Pancreas (tissue), 10 donors: ENCODE results near the gene ZNF556. TPM values are rescaled to one million over a fixed set of nuclear protein-coding genes. Genes with fewer than 3 reads are reported as not detected.

ENCODE experiments used
- ATAC-seq, 4 donors: fragments of 200-7000 bp; cut with Tn5 transposase; one replicate each; pipeline versions ENCODE4 v1.8.0 to v1.9.1; 2020; ENCODE audit warnings: mild to moderate bottlenecking in 4 of 4, moderate library complexity in 4 of 4
- DNase-seq, 6 donors: peaks; one replicate each; pipeline ENCODE4 v3.0.0-alpha.2; 2020
- FAIRE-seq: peaks from 2 replicates; lab custom pipeline; 2012; peaks lifted over from hg19 to GRCh38; lab: Jason Lieb, UNC
- H3K27ac ChIP-seq, 4 donors: fragments of 200-600 bp; sonication (generic); 1 replicate in 3 of 4; 2 replicates in 1 of 4; pipeline versions ENCODE4 v1.5.0 to v1.8.0; 2020
- H3K27me3 ChIP-seq, 4 donors: fragments of 200-600 bp; one replicate each; pipeline ENCODE4 v1.8.0; 2021
- H3K36me3 ChIP-seq, 3 donors: fragments of 200-600 bp; sonication (generic) in 1 of 3; one replicate each; pipeline versions ENCODE4 v1.5.0 to v1.8.0; 2020 to 2021
- H3K4me1 ChIP-seq, 3 donors: fragments of 200-600 bp; one replicate each; pipeline ENCODE4 v1.8.0; 2021
- H3K4me3 ChIP-seq, 4 donors: fragments of 200-600 bp; sonication (generic) in 2 of 4; one replicate each; pipeline versions ENCODE4 v1.5.0 to v1.8.0; 2020 to 2021
- H3K9me3 ChIP-seq, 4 donors: fragments of 200-600 bp; one replicate each; pipeline ENCODE4 v1.8.0; 2021
- CTCF ChIP-seq, 4 donors: fragments of 200-600 bp; sonication (generic) in 3 of 4; IDR thresholded peaks; one replicate each; pipeline versions ENCODE4 v1.5.0 to v1.8.0; 2021; ENCODE audit warnings: antibody characterized with exemption in 4 of 4
- WGBS, 2 donors: extraction: QIAGEN DNeasy Blood & Tissue Kit; methylation state at CpG; one replicate each; pipeline ENCODE4 v1.1.7; 2013; 5-methylcytosine and 5-hydroxymethylcytosine counted together
- intact Hi-C, 3 donors: fragments of 100-400 bp; cut with DNase I; formaldehyde crosslinking; loops; one replicate each; pipeline versions ENCODE4 v1.11.1 to v1.14.2; 2022
- polyA plus RNA-seq, 2 donors: library from polyadenylated mRNA; stranded (reverse); fragments of 200-250 nt; gene quantifications; one replicate each; pipeline ENCODE4 v1.2.3, GENCODE V29; 2013
- total RNA-seq, 6 donors: library from RNA; stranded (reverse); fragmentation: NEBNext Ultra II Directional in 4 of 6; extraction: Animal tissue kit (Norgen Biotek cat#: 25700) in 4 of 6; gene quantifications; one replicate each; pipeline versions ENCODE4 v1.2.1 to v1.2.4, GENCODE V29; 2021 to 2023
- donor health status: healthy with polysubstance abuse.
- donor health status: DM: no; HTN: no; CAD: no; lungs with moderate emphysema.
- donor health status: DM: no; HTN: no; CAD: no.
- donor health status: control.
- donor health status: control.
- donor health status: Bipolar disorder and iron deficiency.
- donor health status: DM: yes; HTN: yes; CAD: no.
- donor health status: DM: no; HTN: no; CAD: no.
- donor health status: DM: no; HTN: no; CAD: no.
- donor health status: DM: yes; HTN: yes; CAD: no.

The ZNF556 gene
- total and polyA plus RNA-seq, 8 donors, result 0.19 to 0.91 TPM; not detected in 6

- peaks cover 0 to 19% (median 9%) of the 10 kb centered on the region in 3 donors for H3K36me3 ChIP-seq
- ATAC-seq (no peak), DNase-seq (no peak), FAIRE-seq (no peak)
- intact Hi-C loops, result no loop called here
- peaks cover 0 to 8% (median 3%) of the 10 kb centered on the region in 4 donors for H3K9me3 ChIP-seq
- H3K4me3 ChIP-seq, result no peak overlapping the region
- no peaks in the 10 kb centered on the region for H3K27me3 ChIP-seq
- no peak for TF ChIP-seq CTCF (IDR thresholded peaks at IDR 0.05)
- H3K27ac ChIP-seq, result no peak overlapping the region
- peaks cover 0 to 1% (median 0%) of the 10 kb centered on the region in 3 donors for H3K4me1 ChIP-seq
- WGBS, 2 donors, result 85 to 86% methylated on average over 4 of the region's 4 CpGs
Measured at GRCh38 chr19:2837430-2837829, 29.7 kb upstream of the ZNF556 start.

GRCh38 chr19:2840794-2841791 lies 26.0 kb upstream of the ZNF556 start, which contains the start of gene ZNF555:
Gene ZNF555, plus strand, starts transcription at chr19:2841475. Its CDS starts 98 bp downstream, at chr19:2841573.
- peak; percentile 94 to 100 (median 99) for DNase-seq
- FAIRE-seq, result peak; percentile 88
- peak; percentile 96 to 99 (median 97) for ATAC-seq
- peak; percentile 31 to 59 (median 42) for TF ChIP-seq CTCF (IDR thresholded peaks at IDR 0.05)
- Histone ChIP-seq H3K4me1 (peaks cover 0 to 7% (median 5%) of the 10 kb centered on the region in 3 donors), H3K27ac (peak within 1 kb of the TSS; percentile 87 to 96 (median 94)), H3K36me3 (no peaks in the 10 kb centered on the region), H3K4me3 (peak within 1 kb of the TSS; percentile 87 to 94 (median 88)), H3K27me3 (no peaks in the 10 kb centered on the region), H3K9me3 (no peaks in the 10 kb centered on the region)
- WGBS, 2 donors, result 0 to 1% methylated on average over 77 to 106 of the region's 106 CpGs
- intact Hi-C loops, result no loop called here

GRCh38 chr19:2841855-2842574 lies 25.1 kb upstream of the ZNF556 start:
- Histone ChIP-seq H3K27ac (peak overlapping the region in 3 of 4 donors; percentile 87 to 96 (median 95)), H3K4me3 (peak overlapping the region; percentile 87 to 94 (median 88)), H3K4me1 (peaks cover 0 to 7% (median 5%) of the 10 kb centered on the region in 3 donors), H3K9me3 (no peaks in the 10 kb centered on the region), H3K36me3 (no peaks in the 10 kb centered on the region), H3K27me3 (no peaks in the 10 kb centered on the region)
- FAIRE-seq (no peak), ATAC-seq (peak in 1 of 4 donors; percentile 9), DNase-seq (peak in 2 of 6 donors; percentile 70 to 76)
- intact Hi-C loops, result no loop called here
- TF ChIP-seq CTCF (IDR thresholded peaks at IDR 0.05), result no peak
- WGBS, 2 donors, result 2 to 3% methylated on average over 31 to 62 of the region's 62 CpGs

GRCh38 chr19:2845107-2845506 lies 22.0 kb upstream of the ZNF556 start:
- Histone ChIP-seq H3K4me1 (peaks cover 0 to 7% (median 5%) of the 10 kb centered on the region in 3 donors), H3K27ac (no peak overlapping the region), H3K27me3 (no peaks in the 10 kb centered on the region), H3K9me3 (no peaks in the 10 kb centered on the region), H3K36me3 (no peaks in the 10 kb centered on the region), H3K4me3 (no peak overlapping the region)
- DNase-seq (no peak), FAIRE-seq (no peak), ATAC-seq (no peak)
- 97 to 100% methylated on average over 2 of the region's 2 CpGs for WGBS, 2 donors
- no peak for TF ChIP-seq CTCF (IDR thresholded peaks at IDR 0.05)
- intact Hi-C loops, result no loop called here
